IMR-90 (cell line): ENCODE results near the gene KRT80. TPM values are rescaled to one million over a fixed set of nuclear protein-coding genes. Genes with fewer than 3 reads are reported as not detected.

ENCODE experiments used
- ATAC-seq: fragments of 200-7000 bp; cut with Tn5 transposase; 2 replicates; pipeline ENCODE4 v1.9.1; 2020; ENCODE audit warnings: low read depth, mild to moderate bottlenecking, moderate library complexity
- BruUV-seq: library from RNA; stranded (reverse); fragments of 400-500 nt; replicated peaks from 2 replicates; lab custom pipeline; 2021; lab: Mats Ljungman, UMichigan
- CTCF ChIA-PET: fragments of 300-600 bp; formaldehyde crosslinking; extraction: SDS; loops from one replicate; lab custom pipeline; 2021; ENCODE audit warnings: antibody characterized with exemption; lab: Yijun Ruan, JAX
- POLR2A ChIA-PET: fragments of 300-600 bp; sonication (Branson Sonifier 250); formaldehyde crosslinking; loops from one replicate; lab custom pipeline; 2022; ENCODE audit warnings: antibody characterized with exemption; ENCODE audit not compliant: unreplicated experiment; lab: Charles Lee
- DNase-seq: peaks from one replicate; pipeline ENCODE4 v3.0.0; 2013
- H2AFZ ChIP-seq: replicated peaks from 2 replicates; pipeline ENCODE3; 2013; ENCODE audit warnings: low read length, mild to moderate bottlenecking; ENCODE audit not compliant: poor library complexity
- H2AK5ac ChIP-seq: 2 replicates; pipeline ENCODE4 v1.6.1; 2013; ENCODE audit warnings: low read depth, low read length, inconsistent platforms
- H2AK9ac ChIP-seq: replicated peaks from 2 replicates; pipeline ENCODE3; 2013; ENCODE audit warnings: mild to moderate bottlenecking, low read depth, low read length, moderate library complexity; ENCODE audit not compliant: poor library complexity
- H2BK120ac ChIP-seq: 2 replicates; pipeline ENCODE4 v1.6.1; 2013; ENCODE audit warnings: low read depth, low read length, inconsistent platforms
- H2BK15ac ChIP-seq: 3 replicates; pipeline ENCODE4 v1.6.1; 2013; ENCODE audit warnings: low read depth, low read length, inconsistent platforms
- H2BK20ac ChIP-seq: 2 replicates; pipeline ENCODE4 v1.6.1; 2013; ENCODE audit warnings: low read depth, mild to moderate bottlenecking, inconsistent platforms, low read length, moderate library complexity
- H2BK5ac ChIP-seq: 2 replicates; pipeline ENCODE4 v1.6.1; 2013; ENCODE audit warnings: mild to moderate bottlenecking, low read depth, low read length, inconsistent platforms; ENCODE audit not compliant: poor library complexity, severe bottlenecking
- H3K14ac ChIP-seq: replicated peaks from 2 replicates; pipeline ENCODE4 v1.6.1; 2013; ENCODE audit warnings: low read depth, low read length, inconsistent platforms
- H3K18ac ChIP-seq: 2 replicates; pipeline ENCODE4 v1.6.1; 2013; ENCODE audit warnings: low read depth, low read length, control low read depth
- H3K23ac ChIP-seq: 2 replicates; pipeline ENCODE4 v1.6.1; 2013; ENCODE audit warnings: low read depth, low read length, inconsistent platforms
- H3K27ac ChIP-seq: 2 replicates; pipeline ENCODE4 v1.5.1; 2013; ENCODE audit warnings: mild to moderate bottlenecking, control low read depth, low read length; ENCODE audit not compliant: insufficient read depth
- H3K27me3 ChIP-seq: 2 replicates; pipeline ENCODE4 v1.6.1; 2013; ENCODE audit warnings: low read length; ENCODE audit not compliant: control insufficient read depth, insufficient read depth
- H3K36me3 ChIP-seq: 2 replicates; pipeline ENCODE4 v1.6.1; 2013; ENCODE audit warnings: low read length, mixed read lengths; ENCODE audit not compliant: control insufficient read depth, insufficient read depth
- H3K4ac ChIP-seq: 2 replicates; pipeline ENCODE4 v1.6.1; 2013; ENCODE audit warnings: low read depth, low read length, inconsistent platforms
- H3K4me1 ChIP-seq: 2 replicates; pipeline ENCODE4 v1.6.1; 2013; ENCODE audit warnings: low read length, mixed read lengths; ENCODE audit not compliant: control insufficient read depth, insufficient read depth
- H3K4me2 ChIP-seq: 2 replicates; pipeline ENCODE4 v1.6.1; 2013; ENCODE audit warnings: low read depth, mild to moderate bottlenecking, control low read depth, low read length, moderate library complexity
- H3K4me3 ChIP-seq: 2 replicates; pipeline ENCODE4 v1.5.1; 2013; ENCODE audit warnings: low read depth, mild to moderate bottlenecking, control low read depth, low read length, moderate library complexity; ENCODE audit not compliant: insufficient read depth
- H3K56ac ChIP-seq: 2 replicates; pipeline ENCODE4 v1.6.1; 2013; ENCODE audit warnings: low read length, inconsistent platforms; ENCODE audit not compliant: insufficient read depth; ENCODE audit errors: extremely low read depth
- H3K79me1 ChIP-seq, 2 experiments: 2 replicates each; pipeline ENCODE4 v1.6.1; 2013; ENCODE audit warnings: low read length in 2 of 2, inconsistent platforms in 1 of 2, low read depth in 1 of 2
- H3K9ac ChIP-seq: 2 replicates; pipeline ENCODE4 v1.6.1; 2013; ENCODE audit warnings: low read depth, low read length, control low read depth
- H3K9me1 ChIP-seq: 2 replicates; pipeline ENCODE4 v1.6.1; 2013; ENCODE audit warnings: low read length, inconsistent platforms; ENCODE audit not compliant: insufficient read depth
- H3K9me3 ChIP-seq: 2 replicates; pipeline ENCODE4 v1.6.1; 2013; ENCODE audit warnings: low read length; ENCODE audit not compliant: control insufficient read depth, insufficient read depth
- H4K20me1 ChIP-seq: 2 replicates; pipeline ENCODE4 v1.6.1; 2013; ENCODE audit warnings: low read length, inconsistent platforms; ENCODE audit not compliant: insufficient read depth
- H4K5ac ChIP-seq: 2 replicates; pipeline ENCODE4 v1.6.1; 2013; ENCODE audit warnings: mild to moderate bottlenecking, low read depth, low read length, control low read depth
- H4K8ac ChIP-seq, 2 experiments: 2 replicates each; pipeline ENCODE4 v1.6.1; 2013; ENCODE audit warnings: low read depth in 2 of 2, low read length in 2 of 2, control low read depth in 1 of 2, inconsistent platforms in 1 of 2
- H4K91ac ChIP-seq: 2 replicates; pipeline ENCODE4 v1.6.1; 2013; ENCODE audit warnings: low read depth, low read length, inconsistent platforms; ENCODE audit not compliant: insufficient read depth
- BHLHE40 ChIP-seq: fragments of 150-350 bp; IDR thresholded peaks from 2 replicates; pipeline ENCODE4 v1.6.1; 2016; ENCODE audit warnings: mild to moderate bottlenecking, low read depth, low read length
- CHD1 ChIP-seq: IDR thresholded peaks from 2 replicates; pipeline ENCODE4 v1.6.1; 2012; ENCODE audit warnings: low read depth, low read length, improper control_type of control experiment
- FOS ChIP-seq: fragments of 150-350 bp; IDR thresholded peaks from 2 replicates; pipeline ENCODE4 v1.6.1; 2016; ENCODE audit warnings: low read depth, low read length
- MAFK ChIP-seq: IDR thresholded peaks from 2 replicates; pipeline ENCODE4 v1.6.1; 2012; ENCODE audit warnings: low read depth, low read length, improper control_type of control experiment
- MAZ ChIP-seq: IDR thresholded peaks from 2 replicates; pipeline ENCODE4 v1.6.1; 2012; ENCODE audit warnings: low read depth, mild to moderate bottlenecking, low read length, improper control_type of control experiment, moderate library complexity, borderline replicate concordance
- MXI1 ChIP-seq: IDR thresholded peaks from 2 replicates; pipeline ENCODE4 v1.6.1; 2012; ENCODE audit warnings: low read depth, mild to moderate bottlenecking, low read length, moderate library complexity, borderline replicate concordance
- NFE2L2 ChIP-seq: fragments of 150-350 bp; IDR thresholded peaks from 2 replicates; pipeline ENCODE4 v1.6.1; 2016; ENCODE audit warnings: low read depth, mild to moderate bottlenecking, low read length
- POLR2A ChIP-seq: IDR thresholded peaks from 2 replicates; pipeline ENCODE4 v1.6.1; 2012; ENCODE audit warnings: mild to moderate bottlenecking, low read depth, low read length
- RAD21 ChIP-seq: IDR thresholded peaks from 2 replicates; pipeline ENCODE4 v1.6.1; 2012; ENCODE audit warnings: low read length, improper control_type of control experiment
- RCOR1 ChIP-seq: IDR thresholded peaks from 2 replicates; pipeline ENCODE4 v1.6.1; 2012; ENCODE audit warnings: mild to moderate bottlenecking, low read length, improper control_type of control experiment; ENCODE audit not compliant: insufficient replicate concordance
- RFX5 ChIP-seq: IDR thresholded peaks from 2 replicates; pipeline ENCODE4 v1.8.0; 2012; ENCODE audit warnings: low read depth, mild to moderate bottlenecking, low read length, moderate library complexity
- SMC3 ChIP-seq: fragments of 150-350 bp; IDR thresholded peaks from 2 replicates; pipeline ENCODE4 v1.6.1; 2016; ENCODE audit warnings: low read depth, mild to moderate bottlenecking, antibody characterized with exemption, low read length, moderate library complexity
- WGBS, 2 experiments: methylation state at CpG; one replicate each; pipeline versions ENCODE4 v1.1.5 to v1.1.7; 2013; ENCODE audit warnings: missing lambda C conversion rate in 2 of 2; ENCODE audit not compliant: insufficient read length in 1 of 2; ENCODE audit errors: extremely low coverage in 2 of 2; 5-methylcytosine and 5-hydroxymethylcytosine counted together
- dilution Hi-C: fragments of 300-500 bp; cut with HindIII; formaldehyde crosslinking; loops from one replicate; pipeline ENCODE4 v1.14.3; 2018; ENCODE audit warnings: low sequenced_read_pairs; ENCODE audit not compliant: unreplicated experiment
- in situ Hi-C: fragments of 300-500 bp; cut with MboI; formaldehyde crosslinking; loops from 3 replicates; pipeline ENCODE4 v1.14.3; 2019; ENCODE audit warnings: low sequenced_read_pairs, inconsistent platforms, mixed read lengths
- intact Hi-C: fragments of 100-400 bp; cut with micrococcal nuclease; formaldehyde crosslinking; loops from 2 replicates; pipeline ENCODE4 v1.10.0; 2022
- polyA plus RNA-seq, 3 experiments: library from polyadenylated mRNA; depleted of rRNA; stranded (reverse); fragments of >200 nt; gene quantifications; 2 replicates each; pipeline ENCODE4 v1.2.3, GENCODE V29; 2012; ENCODE audit warnings: low replicate concordance in 1 of 3
- total RNA-seq: library from RNA; depleted of rRNA; stranded (reverse); fragments of >200 nt; gene quantifications from 2 replicates; pipeline ENCODE4 v1.2.3, GENCODE V29; 2012

Gene KRT80
- total and polyA plus RNA-seq, 2 of the 4 experiments (the other 2 are of a cell fraction): 0.54 to 3.4 TPM

DNA sequence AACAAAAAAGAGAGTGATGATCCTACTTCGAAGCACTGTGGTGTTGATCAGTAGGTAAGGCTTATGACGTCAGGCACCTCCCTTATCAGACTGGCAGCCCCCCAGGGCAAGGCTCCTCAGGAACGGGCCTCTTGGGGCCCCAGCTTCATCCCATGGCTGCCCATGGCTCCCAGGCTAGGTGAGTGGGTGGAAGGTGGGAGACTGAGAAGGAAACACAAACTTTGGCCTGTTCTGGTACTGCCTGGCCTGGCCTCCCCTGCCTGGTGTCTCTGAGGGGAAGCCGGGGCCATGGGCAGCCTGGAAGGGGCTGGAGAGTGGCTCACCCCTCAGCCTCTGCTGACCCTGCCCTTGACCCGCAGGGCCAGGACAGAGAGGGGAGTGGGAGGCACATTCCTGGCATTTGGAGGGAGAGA, 38.9 kb downstream of the KRT80 start:
- Histone ChIP-seq H4K5ac (no peak overlapping the region), H3K4me3 (no peak overlapping the region), H3K14ac (no peak overlapping the region), H2BK15ac (peak overlapping the region; percentile 70; the same call in 1 of the 3 replicates), H3K9ac (no peak overlapping the region), H2AK5ac (peak overlapping the region; percentile 20), H2BK5ac (no peak overlapping the region), H3K18ac (no peak overlapping the region), H3K27me3 (no peaks in the 10 kb centered on the region), H4K20me1 (no peaks in the 10 kb centered on the region), H3K9me1 (peaks cover 23% of the 10 kb centered on the region), H3K27ac (no peak overlapping the region), H4K91ac (peak overlapping the region; percentile 76), H3K4ac (peak overlapping the region; percentile 72), H2AFZ (peak overlapping the region; percentile 94), H2AK9ac (peak overlapping the region; percentile 87), H3K56ac (no peak overlapping the region), H3K4me2 (no peak overlapping the region), H3K4me1 (peaks cover 17% of the 10 kb centered on the region), H3K36me3 (no peaks in the 10 kb centered on the region), H3K9me3 (no peaks in the 10 kb centered on the region), H3K23ac (no peak overlapping the region), H4K8ac (peak overlapping the region; percentile 34 to 67; a peak in 3 of 4 replicates), H2BK20ac (peak overlapping the region; percentile 39; the same call in 1 of the 2 replicates), H3K79me1 (peaks cover 0 to 6% of the 10 kb centered on the region in 2 experiments; a peak in 1 of 4 replicates), H2BK120ac (peak overlapping the region; percentile 52)
- TF ChIP-seq CHD1 (no peak), RCOR1 (no peak), SMC3 (no peak), MXI1 (no peak), BHLHE40 (no peak), NFE2L2 (no peak), MAZ (no peak), FOS (no peak), POLR2A (no peak), MAFK (no peak), RFX5 (no peak), RAD21 (no peak)
- intact Hi-C loops (no loop called here), in situ Hi-C loops (loop anchor here (10.0 kb wide), 2 partner anchors 432 to 822 kb away; no protein-coding TSS in a partner anchor), dilution Hi-C loops (no loop called here)
- DNase-seq: no peak
- ChIA-PET POLR2A (no interaction called here), CTCF (interaction anchor here (0.6 to 1.5 kb wide), 3 partner anchors 33 to 175 kb away, joined by 3 to 6 read pairs (median 4); no protein-coding TSS in a partner anchor)
- WGBS, 2 experiments: 81% methylated on average over 2 of the region's 5 CpGs; no CpG with 5 or more reads in 1 of the 2 experiments
- no peak for ATAC-seq
- no TSS peak for BruUV-seq
